Activated CD8-positive, alpha-beta T cell treated with anti-CD3 and anti-CD28 coated beads for 36 hours (primary cell): ENCODE measurements around the gene GNG11. TPM values are rescaled to one million over a fixed set of nuclear protein-coding genes. Genes with fewer than 3 reads are reported as not detected.
"Not testable (repeated sequence)": the region's sequence is repeated elsewhere in the genome, so short reads cannot be mapped to it uniquely, and the experiment has no call there.

Experiments used
- ATAC-seq: fragments of 200-7000 bp; cut with Tn5 transposase; one replicate; pipeline ENCODE4 v1.10.0; 2021; ENCODE audit warnings: mild to moderate bottlenecking, moderate library complexity
- CTCF ChIA-PET: fragments of 350-600 bp; sonication (Branson Sonifier 250); formaldehyde crosslinking; loops from one replicate; lab custom pipeline; 2021; ENCODE audit warnings: antibody characterized with exemption; lab: Charles Lee
- POLR2A ChIA-PET: fragments of 350-600 bp; sonication (Branson Sonifier 250); formaldehyde crosslinking; loops from one replicate; lab custom pipeline; 2021; ENCODE audit warnings: antibody characterized with exemption; lab: Charles Lee
- DNase-seq: peaks from one replicate; pipeline ENCODE4 v3.0.0-alpha.2; 2020
- H3K27ac Mint-ChIP-seq: one replicate; pipeline ENCODE4 v1.8.0; 2021; ENCODE audit warnings: mild to moderate bottlenecking, mixed read lengths
- H3K27me3 Mint-ChIP-seq: one replicate; pipeline ENCODE4 v1.8.0; 2021; ENCODE audit warnings: mixed read lengths
- H3K36me3 Mint-ChIP-seq: one replicate; pipeline ENCODE4 v1.8.0; 2021; ENCODE audit warnings: low read depth, mixed read lengths
- H3K4me1 Mint-ChIP-seq: one replicate; pipeline ENCODE4 v1.8.0; 2021; ENCODE audit warnings: low read depth, mixed read lengths
- H3K4me3 Mint-ChIP-seq: one replicate; pipeline ENCODE4 v1.8.0; 2021; ENCODE audit warnings: mild to moderate bottlenecking, moderate library complexity, mixed read lengths
- H3K9me3 Mint-ChIP-seq: one replicate; pipeline ENCODE4 v1.8.0; 2021; ENCODE audit warnings: mixed read lengths
- CTCF ChIP-seq: fragments of 200-600 bp; IDR thresholded peaks from one replicate; pipeline ENCODE4 v1.8.0; 2022; ENCODE audit warnings: antibody characterized with exemption, mild to moderate bottlenecking
- intact Hi-C: fragments of 100-400 bp; cut with micrococcal nuclease; formaldehyde crosslinking; loops from one replicate; pipeline ENCODE4 v1.10.0; 2022
- total RNA-seq, 2 experiments: library from RNA; stranded (reverse); gene quantifications; one replicate each; pipeline ENCODE4 v1.2.3, GENCODE V29; 2021

GNG11 gene
- total RNA-seq, 2 experiments from 2014 or later = not detected

GRCh38 chr7:93897680-93898079, 23.9 kb upstream of the GNG11 start:
- Mint-ChIP-seq H3K27ac (no peak overlapping the region), H3K9me3 (no peaks in the 10 kb centered on the region), H3K27me3 (peaks cover 14% of the 10 kb centered on the region), H3K36me3 (no peaks in the 10 kb centered on the region), H3K4me3 (no peak overlapping the region), H3K4me1 (no peaks in the 10 kb centered on the region)
- no peak for DNase-seq
- no peak for TF ChIP-seq CTCF
- intact Hi-C loops = loop anchor here (10.0 kb wide), 1 partner anchor 497 kb away; the partner anchor contains the start of gene COL1A2
- no peak for ATAC-seq
- ChIA-PET POLR2A (no interaction called here), CTCF (no interaction called here)

- Mint-ChIP-seq H3K27ac (no peak overlapping the region), H3K36me3 (no peaks in the 10 kb centered on the region), H3K9me3 (no peaks in the 10 kb centered on the region), H3K4me3 (no peak overlapping the region), H3K4me1 (no peaks in the 10 kb centered on the region), H3K27me3 (peaks cover 4% of the 10 kb centered on the region)
- DNase-seq = peak; percentile 26
- ChIA-PET POLR2A (no interaction called here), CTCF (interaction anchor here (0.6 to 2.4 kb wide), 11 partner anchors 9 to 492 kb away, joined by 3 to 14 read pairs (median 3); partner anchors contain the start of gene COL1A2)
- TF ChIP-seq CTCF = peak; percentile 72
- intact Hi-C loops = loop anchor here (2.0 kb wide), 1 partner anchor 184 kb away; no protein-coding TSS in a partner anchor
- no peak for ATAC-seq
These were observed 18.6 kb upstream of the GNG11 start for GRCh38 chr7:93902777-93903423.

GRCh38 chr7:93906267-93906666, 15.3 kb upstream of the GNG11 start, which contains the start of gene GNGT1:
Gene GNGT1 (plus strand): TSS chr7:93906567. CDS start chr7:93906747, 180 bp downstream.
- Mint-ChIP-seq H3K36me3 (no peaks in the 10 kb centered on the region), H3K27me3 (peaks cover 3% of the 10 kb centered on the region), H3K27ac (no peak within 1 kb of the TSS), H3K4me1 (no peaks in the 10 kb centered on the region), H3K4me3 (no peak within 1 kb of the TSS), H3K9me3 (no peaks in the 10 kb centered on the region)
- POLR2A ChIA-PET = no interaction called here
- DNase-seq = no peak
- CTCF ChIA-PET = no interaction called here
- no peak for ATAC-seq
- no peak for TF ChIP-seq CTCF
- intact Hi-C loops = no loop called here

- DNase-seq = no peak
- TF ChIP-seq CTCF = no peak
- Mint-ChIP-seq H3K4me3 (no peak overlapping the region), H3K27ac (no peak overlapping the region), H3K27me3 (peaks cover 7% of the 10 kb centered on the region), H3K36me3 (no peaks in the 10 kb centered on the region), H3K9me3 (no peaks in the 10 kb centered on the region), H3K4me1 (no peaks in the 10 kb centered on the region)
- no peak for ATAC-seq
- ChIA-PET CTCF (no interaction called here), POLR2A (no interaction called here)
- intact Hi-C loops = no loop called here
These were observed 11.2 kb upstream of the GNG11 start for GRCh38 chr7:93910076-93910994.

- H3K4me3 Mint-ChIP-seq, H3K27me3 Mint-ChIP-seq, H3K27ac Mint-ChIP-seq, ATAC-seq, intact Hi-C loops, POLR2A ChIA-PET, H3K9me3 Mint-ChIP-seq, H3K4me1 Mint-ChIP-seq, DNase-seq, CTCF ChIA-PET, H3K36me3 Mint-ChIP-seq: not testable (repeated sequence)
These were observed 10.3 kb upstream of the GNG11 start for GRCh38 chr7:93911242-93911641.

GRCh38 chr7:93911661-93912060, 9.9 kb upstream of the GNG11 start:
- H3K4me3 Mint-ChIP-seq, H3K4me1 Mint-ChIP-seq, intact Hi-C loops, DNase-seq, ATAC-seq, H3K36me3 Mint-ChIP-seq, CTCF ChIA-PET, H3K27me3 Mint-ChIP-seq, H3K27ac Mint-ChIP-seq, POLR2A ChIA-PET, H3K9me3 Mint-ChIP-seq: not testable (repeated sequence)
